ENCODE data around the gene GNAQ. TPM values are rescaled to one million over a fixed set of nuclear protein-coding genes. Genes with fewer than 3 reads are reported as not detected.

Gene GNAQ
- polyA plus RNA-seq, 1 experiment, result 21.4 TPM

GRCh38 chr9:77926371-77926878, 105.2 kb downstream of the GNAQ start:
- POLR2A ChIA-PET, result no interaction called here
- Histone ChIP-seq H3K27me3 (ENCODE audit: control insufficient read depth, insufficient read depth, low read length) (no peaks in the 10 kb centered on the region), H3K4me3 (ENCODE audit: low read depth, low read length) (no peak overlapping the region), H3K36me3 (ENCODE audit: control insufficient read depth, insufficient read depth, low read length) (no peaks in the 10 kb centered on the region)
- peak; percentile 67 for DNase-seq (ENCODE audit: low read depth)
- CTCF ChIA-PET, result interaction anchor here (1.0 kb wide), 1 partner anchor 19 kb away, joined by 4 read pairs; no protein-coding TSS in a partner anchor
- TF ChIP-seq CTCF (IDR thresholded peaks at IDR 0.05; ENCODE audit: insufficient read depth, low read depth, low read length), result no peak

- DNase-seq (ENCODE audit: low read depth), result no peak
- no peaks in the 10 kb centered on the region for H3K36me3 ChIP-seq (ENCODE audit: control insufficient read depth, insufficient read depth, low read length)
- no peak overlapping the region for H3K4me3 ChIP-seq (ENCODE audit: low read depth, low read length)
- TF ChIP-seq CTCF (IDR thresholded peaks at IDR 0.05; ENCODE audit: insufficient read depth, low read depth, low read length), result no peak
- CTCF ChIA-PET, result interaction anchor here (0.7 kb wide), 1 partner anchor 33 kb away, joined by 3 read pairs; no protein-coding TSS in a partner anchor
- POLR2A ChIA-PET, result no interaction called here
- H3K27me3 ChIP-seq (ENCODE audit: control insufficient read depth, insufficient read depth, low read length), result no peaks in the 10 kb centered on the region
Measured at GRCh38 chr9:77922591-77922990, 109.0 kb downstream of the GNAQ start.

GRCh38 chr9:77917800-77918199, 113.8 kb downstream of the GNAQ start:
- no peaks in the 10 kb centered on the region for H3K36me3 ChIP-seq (ENCODE audit: control insufficient read depth, insufficient read depth, low read length)
- no peak for DNase-seq (ENCODE audit: low read depth)
- ChIA-PET CTCF (interaction anchor here (1.1 kb wide), 2 partner anchors 30 to 117 kb away, joined by 3 read pairs; no protein-coding TSS in a partner anchor), POLR2A (no interaction called here)
- H3K27me3 ChIP-seq (ENCODE audit: control insufficient read depth, insufficient read depth, low read length), result no peaks in the 10 kb centered on the region
- no peak overlapping the region for H3K4me3 ChIP-seq (ENCODE audit: low read depth, low read length)
- TF ChIP-seq CTCF (IDR thresholded peaks at IDR 0.05; ENCODE audit: insufficient read depth, low read depth, low read length), result no peak

GRCh38 chr9:77916820-77917219, 114.8 kb downstream of the GNAQ start:
- no peak for TF ChIP-seq CTCF (IDR thresholded peaks at IDR 0.05; ENCODE audit: insufficient read depth, low read depth, low read length)
- no peak for DNase-seq (ENCODE audit: low read depth)
- H3K27me3 ChIP-seq (ENCODE audit: control insufficient read depth, insufficient read depth, low read length), result no peaks in the 10 kb centered on the region
- CTCF ChIA-PET, result no interaction called here
- POLR2A ChIA-PET, result no interaction called here
- no peak overlapping the region for H3K4me3 ChIP-seq (ENCODE audit: low read depth, low read length)
- H3K36me3 ChIP-seq (ENCODE audit: control insufficient read depth, insufficient read depth, low read length), result no peaks in the 10 kb centered on the region

GRCh38 chr9:77916410-77916819, 115.2 kb downstream of the GNAQ start:
- ChIA-PET POLR2A (no interaction called here), CTCF (no interaction called here)
- H3K4me3 ChIP-seq (ENCODE audit: low read depth, low read length), result no peak overlapping the region
- H3K27me3 ChIP-seq (ENCODE audit: control insufficient read depth, insufficient read depth, low read length), result no peaks in the 10 kb centered on the region
- H3K36me3 ChIP-seq (ENCODE audit: control insufficient read depth, insufficient read depth, low read length), result no peaks in the 10 kb centered on the region
- no peak for TF ChIP-seq CTCF (IDR thresholded peaks at IDR 0.05; ENCODE audit: insufficient read depth, low read depth, low read length)
- no peak for DNase-seq (ENCODE audit: low read depth)

Measured in BJ (cell line).